ENCODE results near the gene ELOB. TPM values are rescaled to one million over a fixed set of nuclear protein-coding genes. Genes with fewer than 3 reads are reported as not detected.

ELOB gene
- total and polyA plus RNA-seq, 2 of the 13 experiments (the other 11 are each of a cell fraction or from before 2014, with no cell fraction given), result 208 to 225 TPM

DNA sequence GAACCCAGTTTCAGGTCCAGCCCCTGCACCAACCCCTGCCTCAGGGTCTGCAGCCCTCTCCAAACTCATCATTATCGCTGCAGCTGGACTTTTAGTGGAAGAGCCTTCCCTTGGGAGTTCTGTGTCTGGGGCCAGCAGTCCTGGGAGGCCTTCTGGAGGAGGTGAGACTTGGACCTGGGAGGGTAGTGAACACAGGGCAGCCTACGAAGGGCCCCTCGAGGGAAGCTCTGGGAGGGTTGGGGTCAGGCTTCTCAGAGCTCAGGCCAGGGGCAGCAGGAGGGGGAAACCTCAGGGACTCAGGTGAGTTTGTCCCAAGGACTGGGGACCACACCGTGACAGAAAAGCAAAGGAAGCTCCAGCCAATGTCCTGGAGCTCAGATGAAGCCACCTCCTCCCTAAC, 35.9 kb downstream of the ELOB start:
- no peak for DNase-seq (ENCODE audit: low spot score)
- H3K36me3 ChIP-seq (replicated peaks in 1 of 2; ENCODE audit: control insufficient read depth in 1 of 2, insufficient read depth in 2 of 2, low read length in 2 of 2), result no peaks in the 10 kb centered on the region
- BruUV-seq (replicated peaks), result no TSS peak
- H3K4me2 ChIP-seq (ENCODE audit: low read depth, low read length), result no peak overlapping the region
- H3K4me1 ChIP-seq (ENCODE audit: insufficient read depth, low read length), result peaks cover 40% of the 10 kb centered on the region
- H3K27me3 ChIP-seq (ENCODE audit: control insufficient read depth in 1 of 2, insufficient read depth in 2 of 2, low read length in 2 of 2), result no peaks in the 10 kb centered on the region
- H3K9ac ChIP-seq (ENCODE audit: insufficient read depth, low read depth, low read length), result no peak overlapping the region
- WGBS (ENCODE audit: low lambda C conversion rate), result 86% methylated on average over 4 of the region's 4 CpGs
- no peak for ATAC-seq
- H3K4me3 ChIP-seq (replicated peaks in 1 of 3; ENCODE audit: insufficient read depth in 1 of 3, low read depth in 2 of 3, low read length in 3 of 3), result no peak overlapping the region
- POLR2A ChIA-PET, result interaction anchor here (1.0 to 4.4 kb wide), 4 partner anchors 11 to 68 kb away, joined by 3 to 43 read pairs (median 7); partner anchors contain the start of genes ELOB and SRRM2
- CTCF ChIA-PET (ENCODE audit: low intra/inter-chr PET ratio, low total read pairs), result no interaction called here
- no peak for FAIRE-seq
- H4K20me1 ChIP-seq (ENCODE audit: insufficient read depth, low read length), result no peaks in the 10 kb centered on the region
- no peak overlapping the region for H3K27ac ChIP-seq (ENCODE audit: extremely low read length, insufficient read depth, low read length)
- in situ Hi-C loops (cut with HindIII; ENCODE audit: extremely low pct_ligation_motif_present, low pct_unique_long_range_greater_than_20kb), result no loop called here
- no peaks in the 10 kb centered on the region for H3K9me3 ChIP-seq (ENCODE audit: low read length)
- no peak overlapping the region for H2AFZ ChIP-seq (ENCODE audit: low read length)
- intact Hi-C loops (cut with micrococcal nuclease; ENCODE audit: unreplicated experiment), result no loop called here
- TF ChIP-seq, protein P1, sequence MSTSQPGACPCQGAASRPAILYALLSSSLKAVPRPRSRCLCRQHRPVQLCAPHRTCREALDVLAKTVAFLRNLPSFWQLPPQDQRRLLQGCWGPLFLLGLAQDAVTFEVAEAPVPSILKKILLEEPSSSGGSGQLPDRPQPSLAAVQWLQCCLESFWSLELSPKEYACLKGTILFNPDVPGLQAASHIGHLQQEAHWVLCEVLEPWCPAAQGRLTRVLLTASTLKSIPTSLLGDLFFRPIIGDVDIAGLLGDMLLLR (CRISPR knock-in tag; IDR thresholded peaks at IDR 0.05), result no peak
- TF ChIP-seq, protein P2, sequence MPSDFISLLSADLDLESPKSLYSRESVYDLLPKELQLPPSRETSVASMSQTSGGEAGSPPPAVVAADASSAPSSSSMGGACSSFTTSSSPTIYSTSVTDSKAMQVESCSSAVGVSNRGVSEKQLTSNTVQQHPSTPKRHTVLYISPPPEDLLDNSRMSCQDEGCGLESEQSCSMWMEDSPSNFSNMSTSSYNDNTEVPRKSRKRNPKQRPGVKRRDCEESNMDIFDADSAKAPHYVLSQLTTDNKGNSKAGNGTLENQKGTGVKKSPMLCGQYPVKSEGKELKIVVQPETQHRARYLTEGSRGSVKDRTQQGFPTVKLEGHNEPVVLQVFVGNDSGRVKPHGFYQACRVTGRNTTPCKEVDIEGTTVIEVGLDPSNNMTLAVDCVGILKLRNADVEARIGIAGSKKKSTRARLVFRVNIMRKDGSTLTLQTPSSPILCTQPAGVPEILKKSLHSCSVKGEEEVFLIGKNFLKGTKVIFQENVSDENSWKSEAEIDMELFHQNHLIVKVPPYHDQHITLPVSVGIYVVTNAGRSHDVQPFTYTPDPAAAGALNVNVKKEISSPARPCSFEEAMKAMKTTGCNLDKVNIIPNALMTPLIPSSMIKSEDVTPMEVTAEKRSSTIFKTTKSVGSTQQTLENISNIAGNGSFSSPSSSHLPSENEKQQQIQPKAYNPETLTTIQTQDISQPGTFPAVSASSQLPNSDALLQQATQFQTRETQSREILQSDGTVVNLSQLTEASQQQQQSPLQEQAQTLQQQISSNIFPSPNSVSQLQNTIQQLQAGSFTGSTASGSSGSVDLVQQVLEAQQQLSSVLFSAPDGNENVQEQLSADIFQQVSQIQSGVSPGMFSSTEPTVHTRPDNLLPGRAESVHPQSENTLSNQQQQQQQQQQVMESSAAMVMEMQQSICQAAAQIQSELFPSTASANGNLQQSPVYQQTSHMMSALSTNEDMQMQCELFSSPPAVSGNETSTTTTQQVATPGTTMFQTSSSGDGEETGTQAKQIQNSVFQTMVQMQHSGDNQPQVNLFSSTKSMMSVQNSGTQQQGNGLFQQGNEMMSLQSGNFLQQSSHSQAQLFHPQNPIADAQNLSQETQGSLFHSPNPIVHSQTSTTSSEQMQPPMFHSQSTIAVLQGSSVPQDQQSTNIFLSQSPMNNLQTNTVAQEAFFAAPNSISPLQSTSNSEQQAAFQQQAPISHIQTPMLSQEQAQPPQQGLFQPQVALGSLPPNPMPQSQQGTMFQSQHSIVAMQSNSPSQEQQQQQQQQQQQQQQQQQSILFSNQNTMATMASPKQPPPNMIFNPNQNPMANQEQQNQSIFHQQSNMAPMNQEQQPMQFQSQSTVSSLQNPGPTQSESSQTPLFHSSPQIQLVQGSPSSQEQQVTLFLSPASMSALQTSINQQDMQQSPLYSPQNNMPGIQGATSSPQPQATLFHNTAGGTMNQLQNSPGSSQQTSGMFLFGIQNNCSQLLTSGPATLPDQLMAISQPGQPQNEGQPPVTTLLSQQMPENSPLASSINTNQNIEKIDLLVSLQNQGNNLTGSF (CRISPR knock-in tag; IDR thresholded peaks at IDR 0.05), result no peak
- TF ChIP-seq SP1 (IDR thresholded peaks at IDR 0.05) (no peak), SP1 (CRISPR knock-in tag; IDR thresholded peaks at IDR 0.05) (no peak), ZNF256 (CRISPR knock-in tag; conservative IDR thresholded peaks at IDR 0.05) (no peak), HOXA5 (CRISPR knock-in tag; IDR thresholded peaks at IDR 0.05) (no peak), SIX4 (CRISPR knock-in tag; IDR thresholded peaks at IDR 0.05) (no peak)
- H3K79me2 ChIP-seq (ENCODE audit: insufficient read depth, low read length), result no peaks in the 10 kb centered on the region

All from HepG2 (cell line).